ENCODE data around the gene HDAC4. TPM values are rescaled to one million over a fixed set of nuclear protein-coding genes. Genes with fewer than 3 reads are reported as not detected.

HDAC4 gene
- total RNA-seq, 1 donor from 2014 or later: 11.8 TPM

GRCh38 chr2:239300871-239301735 lies 99.7 kb downstream of the HDAC4 start:
- Mint-ChIP-seq H3K4me3 (ENCODE audit: unreplicated experiment) (no peak overlapping the region), H3K36me3 (ENCODE audit: low read depth, unreplicated experiment) (no peaks in the 10 kb centered on the region), H3K4me1 (ENCODE audit: low read depth, unreplicated experiment) (peaks cover 6% of the 10 kb centered on the region), H3K9me3 (ENCODE audit: unreplicated experiment) (no peaks in the 10 kb centered on the region), H3K27me3 (ENCODE audit: low read depth, unreplicated experiment) (no peaks in the 10 kb centered on the region), H3K27ac (ENCODE audit: unreplicated experiment) (no peak overlapping the region)
- FAIRE-seq (no peak), DNase-seq (ENCODE audit: low read depth) (no peak)
- Histone ChIP-seq H3K27ac (ENCODE audit: low read depth, low read length) (no peak overlapping the region), H3K36me3 (ENCODE audit: insufficient read depth, low read length) (no peaks in the 10 kb centered on the region), H3K4me2 (ENCODE audit: low read length) (no peak overlapping the region), H3K4me3 (ENCODE audit: insufficient read depth, low read depth, low read length) (no peak overlapping the region), H2AFZ (ENCODE audit: low read depth, low read length) (no peak overlapping the region), H3K9me3 (ENCODE audit: insufficient read depth, low read depth, low read length) (no peaks in the 10 kb centered on the region), H3K9ac (ENCODE audit: low read length) (no peak overlapping the region), H3K79me2 (ENCODE audit: insufficient read depth, low read length) (peaks cover 4% of the 10 kb centered on the region), H3K27me3 (ENCODE audit: insufficient read depth, low read length) (no peaks in the 10 kb centered on the region), H3K4me1 (ENCODE audit: insufficient read depth, low read length) (no peaks in the 10 kb centered on the region), H4K20me1 (ENCODE audit: insufficient read depth, low read length) (peaks cover 18% of the 10 kb centered on the region)
- no peak for TF ChIP-seq CTCF (IDR thresholded peaks at IDR 0.05; ENCODE audit: insufficient read depth, low read depth, low read length)

DNA sequence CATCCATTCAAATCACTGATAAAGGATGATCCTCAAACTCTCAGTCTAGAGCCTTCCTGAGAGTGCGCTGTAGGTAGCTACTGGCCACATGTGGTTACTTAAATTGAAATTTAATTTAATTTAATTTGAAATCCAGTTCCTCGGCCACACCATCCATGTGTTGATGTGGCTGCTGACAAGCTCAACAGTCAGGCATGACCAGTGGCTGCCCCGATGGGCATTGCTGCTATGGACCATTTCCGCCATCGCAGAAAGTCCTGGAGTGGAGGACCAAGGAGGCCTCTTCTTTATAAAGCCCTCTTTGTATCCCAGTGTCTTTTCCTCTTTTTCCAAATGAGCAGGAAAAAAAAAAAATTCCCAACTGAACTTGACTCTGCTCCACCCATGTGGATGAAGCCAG lies 100.6 kb downstream of the HDAC4 start:
- H3K36me3 ChIP-seq (ENCODE audit: insufficient read depth, low read length): no peaks in the 10 kb centered on the region
- H4K20me1 ChIP-seq (ENCODE audit: insufficient read depth, low read length): peaks cover 26% of the 10 kb centered on the region
- peaks cover 7% of the 10 kb centered on the region for H3K79me2 ChIP-seq (ENCODE audit: insufficient read depth, low read length)
- H3K4me2 ChIP-seq (ENCODE audit: low read length): no peak overlapping the region
- Mint-ChIP-seq H3K36me3 (ENCODE audit: low read depth, unreplicated experiment) (no peaks in the 10 kb centered on the region), H3K9me3 (ENCODE audit: unreplicated experiment) (no peaks in the 10 kb centered on the region), H3K27me3 (ENCODE audit: low read depth, unreplicated experiment) (no peaks in the 10 kb centered on the region), H3K4me3 (ENCODE audit: unreplicated experiment) (no peak overlapping the region), H3K4me1 (ENCODE audit: low read depth, unreplicated experiment) (peaks cover 13% of the 10 kb centered on the region), H3K27ac (ENCODE audit: unreplicated experiment) (no peak overlapping the region)
- TF ChIP-seq CTCF (IDR thresholded peaks at IDR 0.05; ENCODE audit: insufficient read depth, low read depth, low read length): no peak
- no peak for TF ChIP-seq EZH2 (IDR thresholded peaks at IDR 0.05; ENCODE audit: insufficient read depth, low read length)
- no peak overlapping the region for H2AFZ ChIP-seq (ENCODE audit: low read depth, low read length)
- H3K4me1 ChIP-seq (ENCODE audit: insufficient read depth, low read length): no peaks in the 10 kb centered on the region
- no peaks in the 10 kb centered on the region for H3K27me3 ChIP-seq (ENCODE audit: insufficient read depth, low read length)
- no peak overlapping the region for H3K4me3 ChIP-seq (ENCODE audit: insufficient read depth, low read depth, low read length)
- H3K27ac ChIP-seq (ENCODE audit: low read depth, low read length): no peak overlapping the region
- DNase-seq (ENCODE audit: low read depth): no peak
- H3K9ac ChIP-seq (ENCODE audit: low read length): no peak overlapping the region
- H3K9me3 ChIP-seq (ENCODE audit: insufficient read depth, low read depth, low read length): no peaks in the 10 kb centered on the region
- no peak for FAIRE-seq
